ENCODE measurements around the gene SVOP. TPM values are rescaled to one million over a fixed set of nuclear protein-coding genes. Genes with fewer than 3 reads are reported as not detected.

The SVOP gene
- total and polyA plus RNA-seq, 4 donors, result 0.10 TPM; not detected in 3

DNA sequence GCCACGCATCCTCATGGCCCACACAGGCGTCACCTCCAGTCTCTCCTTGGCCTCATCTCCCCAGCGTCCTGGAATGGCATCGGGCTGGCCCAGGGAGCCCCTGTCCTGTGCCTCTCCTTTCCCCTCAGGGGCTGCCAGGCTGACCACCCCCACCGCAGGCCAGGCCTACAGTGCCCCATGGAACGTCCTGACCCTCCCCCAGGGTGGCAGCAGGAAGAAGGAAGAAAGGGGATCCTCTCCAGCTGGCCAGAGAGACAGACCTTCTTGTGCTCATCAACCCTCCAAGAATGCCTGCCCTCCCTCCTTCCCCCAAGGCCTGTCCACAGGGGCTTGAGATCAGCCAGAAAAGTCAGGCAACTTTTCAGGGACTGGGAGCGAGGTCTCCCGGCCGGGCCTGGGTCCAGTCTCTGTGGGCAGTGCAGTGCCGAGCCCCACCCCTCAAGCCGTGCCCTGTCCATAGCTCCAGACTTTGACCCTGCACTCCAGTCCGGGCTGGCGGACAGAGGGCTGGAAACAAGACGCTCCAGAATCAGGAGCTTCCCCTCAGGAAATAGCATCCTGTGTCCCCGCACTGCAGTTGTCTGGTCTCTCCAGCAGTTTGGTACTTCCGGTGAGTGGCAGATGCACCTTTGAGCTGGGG lies 141.1 kb downstream of the SVOP start, which contains the start of gene DAO (continued):
- no peak for TF ChIP-seq CTCF (IDR thresholded peaks at IDR 0.05; ENCODE audit: low read depth, low read length, missing input control)
- peak; percentile 76 for TF ChIP-seq REST (IDR thresholded peaks at IDR 0.05)
- TF ChIP-seq SP1 (IDR thresholded peaks at IDR 0.05), result peak; percentile 94

DNA sequence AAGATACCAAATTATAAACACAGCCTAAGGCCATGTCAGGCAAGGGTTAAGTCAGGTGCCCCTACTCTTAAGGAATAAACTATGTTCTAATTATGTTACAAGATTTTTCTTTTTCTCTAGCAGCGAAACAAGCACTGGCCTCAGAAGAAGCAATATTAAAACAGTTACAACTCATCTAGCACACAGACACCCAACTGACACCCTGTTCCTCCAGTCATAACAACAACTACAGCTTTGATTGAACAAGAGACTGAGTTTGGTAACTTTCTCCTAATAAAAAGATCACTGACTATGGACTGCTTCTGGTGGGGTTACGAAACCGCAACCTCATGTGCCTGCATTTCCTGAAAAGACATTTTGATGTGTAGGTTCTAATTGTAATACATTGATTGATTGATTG lies 144.3 kb downstream of the SVOP start:
- 92% methylated on average over 3 of the region's 3 CpGs for WGBS
- Histone ChIP-seq H3K9ac (ENCODE audit: low read depth in 1 of 2, low read length in 2 of 2) (no peak overlapping the region), H3K36me3 (ENCODE audit: control insufficient read depth in 4 of 4, insufficient read depth in 3 of 4, low read depth in 1 of 4, low read length in 3 of 4) (no peaks in the 10 kb centered on the region), H3K4me1 (ENCODE audit: control insufficient read depth in 4 of 4, insufficient read depth in 4 of 4, low read length in 3 of 4) (peaks cover 4 to 29% (median 17%) of the 10 kb centered on the region in 4 donors), H3K27me3 (ENCODE audit: control insufficient read depth in 4 of 4, insufficient read depth in 4 of 4, low read length in 3 of 4) (no peaks in the 10 kb centered on the region), H3K27ac (ENCODE audit: low read depth in 1 of 2, low read length in 2 of 2) (no peak overlapping the region), H3K9me3 (ENCODE audit: control insufficient read depth in 4 of 4, low read length in 3 of 4) (no peaks in the 10 kb centered on the region), H3K4me3 (ENCODE audit: low read depth in 1 of 3, low read length in 3 of 3) (no peak overlapping the region)
- DNase-seq (ENCODE audit: low spot score), result no peak
- no peak for TF ChIP-seq NR2F2 (IDR thresholded peaks at IDR 0.05)
- TF ChIP-seq SP1 (IDR thresholded peaks at IDR 0.05), result no peak
- TF ChIP-seq RXRA (IDR thresholded peaks at IDR 0.05), result no peak
- TF ChIP-seq, protein P1, sequence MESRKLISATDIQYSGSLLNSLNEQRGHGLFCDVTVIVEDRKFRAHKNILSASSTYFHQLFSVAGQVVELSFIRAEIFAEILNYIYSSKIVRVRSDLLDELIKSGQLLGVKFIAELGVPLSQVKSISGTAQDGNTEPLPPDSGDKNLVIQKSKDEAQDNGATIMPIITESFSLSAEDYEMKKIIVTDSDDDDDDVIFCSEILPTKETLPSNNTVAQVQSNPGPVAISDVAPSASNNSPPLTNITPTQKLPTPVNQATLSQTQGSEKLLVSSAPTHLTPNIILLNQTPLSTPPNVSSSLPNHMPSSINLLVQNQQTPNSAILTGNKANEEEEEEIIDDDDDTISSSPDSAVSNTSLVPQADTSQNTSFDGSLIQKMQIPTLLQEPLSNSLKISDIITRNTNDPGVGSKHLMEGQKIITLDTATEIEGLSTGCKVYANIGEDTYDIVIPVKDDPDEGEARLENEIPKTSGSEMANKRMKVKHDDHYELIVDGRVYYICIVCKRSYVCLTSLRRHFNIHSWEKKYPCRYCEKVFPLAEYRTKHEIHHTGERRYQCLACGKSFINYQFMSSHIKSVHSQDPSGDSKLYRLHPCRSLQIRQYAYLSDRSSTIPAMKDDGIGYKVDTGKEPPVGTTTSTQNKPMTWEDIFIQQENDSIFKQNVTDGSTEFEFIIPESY (IDR thresholded peaks at IDR 0.05), result no peak
- TF ChIP-seq ATF3 (IDR thresholded peaks at IDR 0.05), result no peak
- TF ChIP-seq, protein P2, sequence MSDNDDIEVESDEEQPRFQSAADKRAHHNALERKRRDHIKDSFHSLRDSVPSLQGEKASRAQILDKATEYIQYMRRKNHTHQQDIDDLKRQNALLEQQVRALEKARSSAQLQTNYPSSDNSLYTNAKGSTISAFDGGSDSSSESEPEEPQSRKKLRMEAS (IDR thresholded peaks at IDR 0.05), result no peak
- TF ChIP-seq FOXA1 (IDR thresholded peaks at IDR 0.05), result no peak
- TF ChIP-seq REST (IDR thresholded peaks at IDR 0.05), result no peak
- TF ChIP-seq HNF4A (conservative IDR thresholded peaks at IDR 0.05), result no peak
- TF ChIP-seq HNF4G (IDR thresholded peaks at IDR 0.05), result no peak
- TF ChIP-seq YY1 (IDR thresholded peaks at IDR 0.05), result no peak
- TF ChIP-seq EGR1 (IDR thresholded peaks at IDR 0.05; ENCODE audit: low read depth in 2 of 2), result no peak
- TF ChIP-seq GABPA (IDR thresholded peaks at IDR 0.05 in 1 of 2, conservative IDR thresholded peaks at IDR 0.05 in 1 of 2), result no peak
